ENCODE measurements around the gene PNPLA4. TPM values are rescaled to one million over a fixed set of nuclear protein-coding genes. Genes with fewer than 3 reads are reported as not detected.

Gene PNPLA4
- total RNA-seq, 1 experiment from 2014 or later, result 1.3 TPM

DNA sequence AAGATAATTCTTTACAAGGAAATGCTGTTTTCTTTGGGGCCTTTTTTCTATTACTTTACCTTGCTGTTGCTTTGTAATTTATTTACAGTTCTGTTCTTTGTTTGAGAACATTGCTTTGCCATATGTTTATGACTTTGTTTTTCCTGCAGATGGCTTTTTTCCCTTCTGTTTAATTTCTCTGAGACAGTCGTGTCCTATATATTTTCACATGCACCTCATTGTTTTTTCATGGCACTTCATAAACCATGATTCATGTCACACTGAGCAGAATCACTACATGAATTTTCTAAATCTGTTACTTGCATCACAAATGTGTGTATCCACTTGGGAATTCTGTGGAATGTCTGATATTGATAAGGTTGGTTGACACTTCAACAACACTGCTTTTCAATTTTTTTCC lies 33.0 kb upstream of the PNPLA4 start:
- Histone ChIP-seq H3K27ac (ENCODE audit: low read length) (no peak overlapping the region), H3K4me1 (ENCODE audit: control insufficient read depth, insufficient read depth, low read length) (no peaks in the 10 kb centered on the region), H3K27me3 (ENCODE audit: control insufficient read depth, insufficient read depth, low read length) (no peaks in the 10 kb centered on the region), H3K36me3 (ENCODE audit: control insufficient read depth, insufficient read depth, low read length) (no peaks in the 10 kb centered on the region), H3K9me3 (ENCODE audit: control insufficient read depth, insufficient read depth, low read depth, low read length) (no peaks in the 10 kb centered on the region), H3K4me3 (ENCODE audit: low read depth in 2 of 2, low read length in 2 of 2) (no peak overlapping the region)
- BruUV-seq (replicated peaks), result no TSS peak
- DNase-seq (ENCODE audit: low read depth, low spot score) (no peak), ATAC-seq (no peak)
- ChIA-PET POLR2A (no interaction called here), CTCF (no interaction called here)
- TF ChIP-seq SIN3A (IDR thresholded peaks at IDR 0.05; ENCODE audit: borderline replicate concordance, insufficient read depth, low read depth, low read length), result no peak
- TF ChIP-seq REST (IDR thresholded peaks at IDR 0.05; ENCODE audit: insufficient read depth in 1 of 2, low read depth in 2 of 2, low read length in 1 of 2), result no peak
- no peak for TF ChIP-seq POLR2AphosphoS5 (IDR thresholded peaks at IDR 0.05; ENCODE audit: low read depth, low read length)
- TF ChIP-seq, protein P1, sequence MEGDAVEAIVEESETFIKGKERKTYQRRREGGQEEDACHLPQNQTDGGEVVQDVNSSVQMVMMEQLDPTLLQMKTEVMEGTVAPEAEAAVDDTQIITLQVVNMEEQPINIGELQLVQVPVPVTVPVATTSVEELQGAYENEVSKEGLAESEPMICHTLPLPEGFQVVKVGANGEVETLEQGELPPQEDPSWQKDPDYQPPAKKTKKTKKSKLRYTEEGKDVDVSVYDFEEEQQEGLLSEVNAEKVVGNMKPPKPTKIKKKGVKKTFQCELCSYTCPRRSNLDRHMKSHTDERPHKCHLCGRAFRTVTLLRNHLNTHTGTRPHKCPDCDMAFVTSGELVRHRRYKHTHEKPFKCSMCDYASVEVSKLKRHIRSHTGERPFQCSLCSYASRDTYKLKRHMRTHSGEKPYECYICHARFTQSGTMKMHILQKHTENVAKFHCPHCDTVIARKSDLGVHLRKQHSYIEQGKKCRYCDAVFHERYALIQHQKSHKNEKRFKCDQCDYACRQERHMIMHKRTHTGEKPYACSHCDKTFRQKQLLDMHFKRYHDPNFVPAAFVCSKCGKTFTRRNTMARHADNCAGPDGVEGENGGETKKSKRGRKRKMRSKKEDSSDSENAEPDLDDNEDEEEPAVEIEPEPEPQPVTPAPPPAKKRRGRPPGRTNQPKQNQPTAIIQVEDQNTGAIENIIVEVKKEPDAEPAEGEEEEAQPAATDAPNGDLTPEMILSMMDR (IDR thresholded peaks at IDR 0.05), result no peak
- no peak for TF ChIP-seq TCF7L2 (IDR thresholded peaks at IDR 0.05; ENCODE audit: low read depth, low read length)
- in situ Hi-C loops (cut with HindIII; ENCODE audit: low pct_unique_long_range_greater_than_20kb, low sequenced_read_pairs), result no loop called here
- intact Hi-C loops (cut with micrococcal nuclease; ENCODE audit: unreplicated experiment), result no loop called here

DNA sequence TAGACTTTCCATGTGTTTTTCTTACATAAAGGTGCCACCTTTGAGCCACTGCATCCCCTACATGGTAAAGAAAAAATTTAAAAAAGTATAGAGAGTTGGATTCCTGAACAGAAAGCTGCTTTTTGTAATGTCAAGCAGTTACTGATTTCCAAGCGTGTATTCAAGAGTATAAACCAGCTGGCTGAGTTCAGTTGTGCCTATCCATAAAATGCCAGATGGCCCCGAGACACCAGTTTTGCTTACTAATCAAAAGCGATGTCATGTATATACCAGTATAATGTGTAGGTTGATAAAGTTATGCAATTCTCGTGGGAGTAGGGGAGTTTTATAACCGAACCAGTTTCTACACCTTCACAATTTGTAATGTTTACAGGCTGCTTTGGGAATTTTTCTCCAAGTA lies 26.2 kb upstream of the PNPLA4 start:
- TF ChIP-seq REST (IDR thresholded peaks at IDR 0.05; ENCODE audit: insufficient read depth in 1 of 2, low read depth in 2 of 2, low read length in 1 of 2) (no peak), POLR2AphosphoS5 (IDR thresholded peaks at IDR 0.05; ENCODE audit: low read depth, low read length) (no peak), TCF7L2 (IDR thresholded peaks at IDR 0.05; ENCODE audit: low read depth, low read length) (no peak), SIN3A (IDR thresholded peaks at IDR 0.05; ENCODE audit: borderline replicate concordance, insufficient read depth, low read depth, low read length) (no peak)
- TF ChIP-seq, protein P1 (IDR thresholded peaks at IDR 0.05), result no peak
- DNase-seq (ENCODE audit: low read depth, low spot score), result no peak
- in situ Hi-C loops (cut with HindIII; ENCODE audit: low pct_unique_long_range_greater_than_20kb, low sequenced_read_pairs) (no loop called here), intact Hi-C loops (cut with micrococcal nuclease; ENCODE audit: unreplicated experiment) (no loop called here)
- H3K36me3 ChIP-seq (ENCODE audit: control insufficient read depth, insufficient read depth, low read length), result no peaks in the 10 kb centered on the region
- H3K4me3 ChIP-seq (ENCODE audit: low read depth in 2 of 2, low read length in 2 of 2), result no peak overlapping the region
- ATAC-seq, result no peak
- ChIA-PET CTCF (no interaction called here), POLR2A (no interaction called here)
- no peaks in the 10 kb centered on the region for H3K9me3 ChIP-seq (ENCODE audit: control insufficient read depth, insufficient read depth, low read depth, low read length)
- BruUV-seq (replicated peaks), result no TSS peak
- no peaks in the 10 kb centered on the region for H3K4me1 ChIP-seq (ENCODE audit: control insufficient read depth, insufficient read depth, low read length)
- no peak overlapping the region for H3K27ac ChIP-seq (ENCODE audit: low read length)
- H3K27me3 ChIP-seq (ENCODE audit: control insufficient read depth, insufficient read depth, low read length), result no peaks in the 10 kb centered on the region

Measured in Panc1 (cell line).